Stimulated activated CD4-positive, alpha-beta T cell treated with anti-CD3 and anti-CD28 coated beads, Interleukin-1b, Interleukin-23, amount 100 ng/mL, for 48 hours (primary cell): ENCODE measurements around the gene CELSR3.

ENCODE experiments used
- DNase-seq: peaks from one replicate; pipeline ENCODE4 v3.0.0-alpha.2; 2020

The CELSR3 gene

GRCh38 chr3:48598323-48599076 lies 64.2 kb downstream of the CELSR3 start:
- DNase-seq, result no peak

- DNase-seq, result no peak
Measured at GRCh38 chr3:48597408-48597800, 65.3 kb downstream of the CELSR3 start.

GRCh38 chr3:48596676-48597407 lies 65.8 kb downstream of the CELSR3 start:
- DNase-seq, result no peak

- no peak for DNase-seq
Measured at GRCh38 chr3:48596157-48596556, 66.5 kb downstream of the CELSR3 start.

- no peak for DNase-seq
Measured at GRCh38 chr3:48595526-48596121, 67.1 kb downstream of the CELSR3 start.

GRCh38 chr3:48595075-48595525 lies 67.6 kb downstream of the CELSR3 start, which contains the start of gene COL7A1:
COL7A1 (minus strand) TSS chr3:48595329; CDS start chr3:48595159, 170 bp downstream.
- DNase-seq, result no peak

- DNase-seq, result no peak
Measured at GRCh38 chr3:48594417-48595049, 68.2 kb downstream of the CELSR3 start.

GRCh38 chr3:48593337-48593736 lies 69.3 kb downstream of the CELSR3 start:
- no peak for DNase-seq

GRCh38 chr3:48592519-48593087 lies 70.1 kb downstream of the CELSR3 start:
- DNase-seq, result no peak

- no peak for DNase-seq
Measured at GRCh38 chr3:48591886-48592518, 70.7 kb downstream of the CELSR3 start.

- DNase-seq, result no peak
Measured at GRCh38 chr3:48591436-48591835, 71.2 kb downstream of the CELSR3 start.

GRCh38 chr3:48588230-48588629 lies 74.5 kb downstream of the CELSR3 start:
- no peak for DNase-seq

- no peak for DNase-seq
Measured at GRCh38 chr3:48587686-48588085, 75.0 kb downstream of the CELSR3 start.
